SK-N-DZ (cell line): Measurements from ENCODE around the gene PRELID3B.
A peak's percentile ranks its signal among the peaks of the same experiment; 100 is the strongest.
"Not testable (repeated sequence)": the region's sequence is repeated elsewhere in the genome, so short reads cannot be mapped to it uniquely, and the experiment has no call there.

Source experiments
- DNase-seq: peaks from one replicate; pipeline ENCODE4 v3.0.0-alpha.2; 2015; ENCODE audit warnings: low spot score

The PRELID3B gene

GRCh38 chr20:59050437-59050836 lies 7.9 kb upstream of the PRELID3B start:
- no peak for DNase-seq

GRCh38 chr20:59048681-59049030 lies 6.1 kb upstream of the PRELID3B start:
- no peak for DNase-seq

GRCh38 chr20:59047938-59048680 lies 5.5 kb upstream of the PRELID3B start:
- DNase-seq: no peak

GRCh38 chr20:59046862-59047261 lies 4.3 kb upstream of the PRELID3B start:
- no peak for DNase-seq

GRCh38 chr20:59044796-59045195 lies 2.2 kb upstream of the PRELID3B start:
- no peak for DNase-seq

- no peak for DNase-seq
Observed at GRCh38 chr20:59044295-59044694, 1.7 kb upstream of the PRELID3B start.

- no peak for DNase-seq
Observed at GRCh38 chr20:59043698-59044097, 1.1 kb upstream of the PRELID3B start.

GRCh38 chr20:59042796-59043631 lies 428 bp upstream of the PRELID3B start:
- peak; percentile 95 for DNase-seq

GRCh38 chr20:59041487-59041886 lies 1.1 kb downstream of the PRELID3B start:
- DNase-seq: not testable (repeated sequence)

- DNase-seq: no peak
Observed at GRCh38 chr20:59040667-59041066, 1.9 kb downstream of the PRELID3B start.

GRCh38 chr20:59039233-59039632 lies 3.4 kb downstream of the PRELID3B start:
- DNase-seq: no peak

GRCh38 chr20:59037386-59037785 lies 5.2 kb downstream of the PRELID3B start:
- no peak for DNase-seq

GRCh38 chr20:59035381-59035780 lies 7.2 kb downstream of the PRELID3B start:
- DNase-seq: no peak

- DNase-seq: no peak
Observed at GRCh38 chr20:59033616-59034165, 8.9 kb downstream of the PRELID3B start.

GRCh38 chr20:59033093-59033492 lies 9.5 kb downstream of the PRELID3B start:
- no peak for DNase-seq

- DNase-seq: peak; percentile 82
Observed at GRCh38 chr20:59032713-59033059, 9.9 kb downstream of the PRELID3B start.

GRCh38 chr20:59032023-59032712 lies 10.4 kb downstream of the PRELID3B start, which contains the start of gene ATP5F1E:
Gene ATP5F1E (minus strand): TSS chr20:59032335. CDS start chr20:59032251, 84 bp downstream.
- peak; percentile 97 for DNase-seq

GRCh38 chr20:59031564-59032022 lies 11.0 kb downstream of the PRELID3B start:
- DNase-seq: no peak

- DNase-seq: no peak
Observed at GRCh38 chr20:59030911-59031563, 11.5 kb downstream of the PRELID3B start.

- no peak for DNase-seq
Observed at GRCh38 chr20:59028812-59029211, 13.8 kb downstream of the PRELID3B start.

GRCh38 chr20:59027741-59028320 lies 14.8 kb downstream of the PRELID3B start:
- DNase-seq: no peak
